HEK293 (cell line): Measurements from ENCODE around the gene ZBTB20.

Experiments
- CTCF ChIA-PET: fragments of 350-600 bp; formaldehyde crosslinking; extraction: SDS; loops from one replicate; lab custom pipeline; 2021; ENCODE audit warnings: antibody characterized with exemption; lab: Yijun Ruan, JAX
- POLR2A ChIA-PET: fragments of 300-600 bp; formaldehyde crosslinking; extraction: SDS; loops from one replicate; lab custom pipeline; 2020; ENCODE audit warnings: antibody characterized with exemption, inconsistent platforms; lab: Yijun Ruan, JAX
- H3K27ac ChIP-seq: fragments of 200-500 bp; sonication (Bioruptor generic); 2 replicates; pipeline ENCODE4 v1.5.1; 2014; ENCODE audit warnings: low read depth, low read length, control low read depth, inconsistent platforms; ENCODE audit errors: extremely low read depth
- H3K36me3 ChIP-seq, 2 experiments: fragments of 200-500 bp in 1 of 2; sonication (Bioruptor generic) in 1 of 2; 1 replicate in 1 of 2; 2 replicates in 1 of 2; pipeline ENCODE4 v1.5.1; 2014 to 2017; ENCODE audit warnings: inconsistent platforms in 2 of 2, low read length in 2 of 2; ENCODE audit not compliant: control insufficient read depth in 2 of 2, insufficient read depth in 1 of 2
- H3K4me1 ChIP-seq: fragments of 200-500 bp; sonication (Bioruptor generic); 2 replicates; pipeline ENCODE4 v1.5.1; 2014; ENCODE audit warnings: mild to moderate bottlenecking, low read length, inconsistent platforms; ENCODE audit not compliant: control insufficient read depth, insufficient read depth
- H3K4me3 ChIP-seq: 2 replicates; pipeline ENCODE4 v1.5.1; 2011; ENCODE audit warnings: low read depth, mild to moderate bottlenecking, control low read depth, low read length, moderate library complexity
- H3K9me3 ChIP-seq: fragments of 200-500 bp; sonication (Bioruptor generic); 2 replicates; pipeline ENCODE4 v1.5.1; 2014; ENCODE audit warnings: low read depth, low read length, inconsistent platforms; ENCODE audit not compliant: control insufficient read depth, insufficient read depth
- FEZF1 ChIP-seq: fragments of 450-650 bp; formaldehyde crosslinking; IDR thresholded peaks from 2 replicates; pipeline ENCODE4 v1.5.1; 2016; ENCODE audit warnings: missing biosample characterization, missing genetic modification characterization
- GLIS1 ChIP-seq: fragments of 450-650 bp; formaldehyde crosslinking; IDR thresholded peaks from 2 replicates; pipeline ENCODE4 v1.5.1; 2016; ENCODE audit warnings: missing biosample characterization, missing genetic modification characterization
- KLF10 ChIP-seq: fragments of 450-650 bp; IDR thresholded peaks from 2 replicates; pipeline ENCODE4 v1.5.1; 2018; ENCODE audit warnings: missing biosample characterization, mild to moderate bottlenecking, missing genetic modification characterization
- ZBTB8A ChIP-seq: fragments of 450-650 bp; formaldehyde crosslinking; IDR thresholded peaks from 2 replicates; pipeline ENCODE4 v1.5.1; 2016; ENCODE audit warnings: missing biosample characterization, missing genetic modification characterization
- ZFP3 ChIP-seq: fragments of 450-650 bp; formaldehyde crosslinking; IDR thresholded peaks from 2 replicates; pipeline ENCODE4 v1.5.1; 2016; ENCODE audit warnings: low read depth, missing biosample characterization, missing genetic modification characterization
- ZNF112 ChIP-seq: fragments of 450-650 bp; formaldehyde crosslinking; IDR thresholded peaks from 2 replicates; pipeline ENCODE4 v1.5.0; 2017; ENCODE audit warnings: missing biosample characterization, missing genetic modification characterization
- ZNF169 ChIP-seq: fragments of 450-650 bp; formaldehyde crosslinking; IDR thresholded peaks from 2 replicates; pipeline ENCODE4 v1.5.1; 2016; ENCODE audit warnings: missing biosample characterization, missing genetic modification characterization
- ZNF24 ChIP-seq: fragments of 450-650 bp; formaldehyde crosslinking; IDR thresholded peaks from 2 replicates; pipeline ENCODE4 v1.5.1; 2016; ENCODE audit warnings: missing biosample characterization, missing genetic modification characterization
- ZNF311 ChIP-seq: fragments of 450-650 bp; formaldehyde crosslinking; IDR thresholded peaks from 2 replicates; pipeline ENCODE4 v1.5.1; 2017; ENCODE audit warnings: missing biosample characterization, missing genetic modification characterization, borderline replicate concordance
- ZNF324 ChIP-seq: fragments of 450-650 bp; formaldehyde crosslinking; IDR thresholded peaks from 2 replicates; pipeline ENCODE4 v1.5.1; 2016; ENCODE audit warnings: missing biosample characterization, missing genetic modification characterization
- ZNF433 ChIP-seq: fragments of 450-650 bp; formaldehyde crosslinking; IDR thresholded peaks from 2 replicates; pipeline ENCODE4 v1.5.1; 2016; ENCODE audit warnings: missing biosample characterization, missing genetic modification characterization, low read depth
- ZNF473 ChIP-seq: fragments of 450-650 bp; formaldehyde crosslinking; IDR thresholded peaks from 2 replicates; pipeline ENCODE4 v1.5.1; 2017; ENCODE audit warnings: missing biosample characterization, missing genetic modification characterization
- ZNF510 ChIP-seq: fragments of 450-650 bp; formaldehyde crosslinking; IDR thresholded peaks from 2 replicates; pipeline ENCODE4 v1.5.1; 2018; ENCODE audit warnings: mild to moderate bottlenecking, missing genetic modification characterization, missing biosample characterization; ENCODE audit not compliant: insufficient replicate concordance
- ZNF555 ChIP-seq: fragments of 450-650 bp; formaldehyde crosslinking; conservative IDR thresholded peaks from 2 replicates; pipeline ENCODE4 v1.5.1; 2017; ENCODE audit warnings: missing biosample characterization, mild to moderate bottlenecking, missing genetic modification characterization, inconsistent platforms
- ZNF561 ChIP-seq: fragments of 450-650 bp; IDR thresholded peaks from 2 replicates; pipeline ENCODE4 v1.5.1; 2018; ENCODE audit warnings: missing biosample characterization, missing genetic modification characterization, borderline replicate concordance
- ZNF600 ChIP-seq: fragments of 450-650 bp; formaldehyde crosslinking; IDR thresholded peaks from 2 replicates; pipeline ENCODE4 v1.5.1; 2016; ENCODE audit warnings: missing biosample characterization, missing genetic modification characterization
- ZNF623 ChIP-seq: fragments of 450-650 bp; formaldehyde crosslinking; IDR thresholded peaks from 2 replicates; pipeline ENCODE4 v1.5.1; 2016; ENCODE audit warnings: missing biosample characterization, missing genetic modification characterization
- ZNF660 ChIP-seq: fragments of 450-650 bp; IDR thresholded peaks from 2 replicates; pipeline ENCODE4 v1.5.1; 2018; ENCODE audit warnings: missing biosample characterization, mild to moderate bottlenecking, missing genetic modification characterization
- ZNF830 ChIP-seq: fragments of 450-650 bp; IDR thresholded peaks from 2 replicates; pipeline ENCODE4 v1.5.0; 2018; ENCODE audit warnings: missing biosample characterization, missing genetic modification characterization, low read depth, mild to moderate bottlenecking, moderate library complexity
- ZSCAN23 ChIP-seq: fragments of 450-650 bp; formaldehyde crosslinking; IDR thresholded peaks from 2 replicates; pipeline ENCODE4 v1.5.1; 2016; ENCODE audit warnings: missing biosample characterization, missing genetic modification characterization
- TF ChIP-seq, protein P1 (sequence below): fragments of 450-650 bp; IDR thresholded peaks from 2 replicates; pipeline ENCODE4 v1.5.1; 2018; ENCODE audit warnings: missing biosample characterization, mild to moderate bottlenecking, missing genetic modification characterization
- TF ChIP-seq, protein P2 (sequence below): fragments of 450-650 bp; formaldehyde crosslinking; IDR thresholded peaks from 2 replicates; pipeline ENCODE4; 2016; ENCODE audit warnings: missing biosample characterization, missing genetic modification characterization
- TF ChIP-seq, protein P3 (sequence below): fragments of 450-650 bp; formaldehyde crosslinking; IDR thresholded peaks from 2 replicates; pipeline ENCODE4 v1.5.1; 2016; ENCODE audit warnings: missing biosample characterization, missing genetic modification characterization
- TF ChIP-seq, protein P4 (sequence below): fragments of 450-650 bp; formaldehyde crosslinking; IDR thresholded peaks from 2 replicates; pipeline ENCODE4 v1.5.1; 2016; ENCODE audit warnings: missing biosample characterization, missing genetic modification characterization
- TF ChIP-seq, protein P5 (sequence below): fragments of 450-650 bp; formaldehyde crosslinking; IDR thresholded peaks from 2 replicates; pipeline ENCODE4 v1.5.1; 2017; ENCODE audit warnings: missing biosample characterization, missing genetic modification characterization

The ZBTB20 gene

DNA sequence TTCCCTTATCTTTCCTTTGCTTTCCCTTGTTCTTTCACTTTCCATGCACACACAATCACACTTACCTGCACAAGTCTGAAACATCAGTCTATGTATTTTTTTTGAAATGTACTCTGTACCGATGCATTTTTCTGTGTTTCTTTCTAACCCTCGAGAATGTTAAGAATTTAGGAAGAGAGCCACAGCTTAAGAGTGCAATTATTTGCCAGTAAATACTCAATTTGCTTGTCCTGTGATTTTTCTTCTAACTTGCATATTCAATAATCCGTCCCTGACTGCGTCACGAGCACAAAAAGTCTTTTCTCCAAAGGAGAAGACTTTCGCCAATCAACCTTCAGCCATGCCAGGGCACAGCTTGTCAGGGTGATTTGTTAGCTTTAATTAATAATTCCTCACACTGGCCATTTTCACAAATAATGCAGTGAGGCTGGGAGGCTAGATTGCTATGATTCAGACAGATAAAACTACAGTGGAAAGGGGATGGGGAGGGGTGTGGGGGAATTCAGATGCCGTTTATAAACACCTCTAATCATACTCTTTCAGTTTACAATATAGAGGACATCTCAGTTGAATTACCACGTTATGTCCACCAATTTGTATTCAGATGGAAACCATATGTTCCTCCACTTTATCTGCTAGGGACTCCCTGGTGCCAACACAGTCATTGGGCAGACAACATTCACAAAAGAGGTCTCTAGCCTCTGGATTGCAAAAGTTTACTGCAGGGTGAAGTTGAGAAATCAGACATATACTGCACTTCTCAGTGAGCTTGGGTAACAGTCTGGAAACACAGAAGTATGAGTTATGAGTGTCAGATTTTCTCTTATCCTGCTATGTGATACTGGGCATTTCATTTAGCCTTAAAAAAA, 388.0 kb downstream of the ZBTB20 start:
- Histone ChIP-seq H3K4me3 (no peak overlapping the region), H3K36me3 (no peaks in the 10 kb centered on the region), H3K27ac (no peak overlapping the region), H3K4me1 (no peaks in the 10 kb centered on the region), H3K9me3 (no peaks in the 10 kb centered on the region)
- ChIA-PET CTCF (interaction anchor here (0.7 kb wide), 1 partner anchor 11 kb away, joined by 3 read pairs; no protein-coding TSS in a partner anchor), POLR2A (no interaction called here)
- TF ChIP-seq, protein P1, sequence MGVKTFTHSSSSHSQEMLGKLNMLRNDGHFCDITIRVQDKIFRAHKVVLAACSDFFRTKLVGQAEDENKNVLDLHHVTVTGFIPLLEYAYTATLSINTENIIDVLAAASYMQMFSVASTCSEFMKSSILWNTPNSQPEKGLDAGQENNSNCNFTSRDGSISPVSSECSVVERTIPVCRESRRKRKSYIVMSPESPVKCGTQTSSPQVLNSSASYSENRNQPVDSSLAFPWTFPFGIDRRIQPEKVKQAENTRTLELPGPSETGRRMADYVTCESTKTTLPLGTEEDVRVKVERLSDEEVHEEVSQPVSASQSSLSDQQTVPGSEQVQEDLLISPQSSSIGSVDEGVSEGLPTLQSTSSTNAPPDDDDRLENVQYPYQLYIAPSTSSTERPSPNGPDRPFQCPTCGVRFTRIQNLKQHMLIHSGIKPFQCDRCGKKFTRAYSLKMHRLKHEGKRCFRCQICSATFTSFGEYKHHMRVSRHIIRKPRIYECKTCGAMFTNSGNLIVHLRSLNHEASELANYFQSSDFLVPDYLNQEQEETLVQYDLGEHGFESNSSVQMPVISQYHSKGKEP (tag by site-specific recombination): no peak
- TF ChIP-seq KLF10 (no peak), ZNF561 (tag by site-specific recombination) (no peak), GLIS1 (tag by site-specific recombination) (no peak), ZNF600 (tag by site-specific recombination) (no peak), ZNF555 (no peak), ZFP3 (tag by site-specific recombination) (no peak)
- TF ChIP-seq, protein P2, sequence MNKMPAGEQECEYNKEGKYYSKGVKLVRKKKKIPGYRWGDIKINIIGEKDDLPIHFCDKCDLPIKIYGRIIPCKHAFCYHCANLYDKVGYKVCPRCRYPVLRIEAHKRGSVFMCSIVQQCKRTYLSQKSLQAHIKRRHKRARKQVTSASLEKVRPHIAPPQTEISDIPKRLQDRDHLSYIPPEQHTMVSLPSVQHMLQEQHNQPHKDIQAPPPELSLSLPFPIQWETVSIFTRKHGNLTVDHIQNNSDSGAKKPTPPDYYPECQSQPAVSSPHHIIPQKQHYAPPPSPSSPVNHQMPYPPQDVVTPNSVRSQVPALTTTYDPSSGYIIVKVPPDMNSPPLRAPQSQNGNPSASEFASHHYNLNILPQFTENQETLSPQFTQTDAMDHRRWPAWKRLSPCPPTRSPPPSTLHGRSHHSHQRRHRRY: no peak
- TF ChIP-seq, protein P3, sequence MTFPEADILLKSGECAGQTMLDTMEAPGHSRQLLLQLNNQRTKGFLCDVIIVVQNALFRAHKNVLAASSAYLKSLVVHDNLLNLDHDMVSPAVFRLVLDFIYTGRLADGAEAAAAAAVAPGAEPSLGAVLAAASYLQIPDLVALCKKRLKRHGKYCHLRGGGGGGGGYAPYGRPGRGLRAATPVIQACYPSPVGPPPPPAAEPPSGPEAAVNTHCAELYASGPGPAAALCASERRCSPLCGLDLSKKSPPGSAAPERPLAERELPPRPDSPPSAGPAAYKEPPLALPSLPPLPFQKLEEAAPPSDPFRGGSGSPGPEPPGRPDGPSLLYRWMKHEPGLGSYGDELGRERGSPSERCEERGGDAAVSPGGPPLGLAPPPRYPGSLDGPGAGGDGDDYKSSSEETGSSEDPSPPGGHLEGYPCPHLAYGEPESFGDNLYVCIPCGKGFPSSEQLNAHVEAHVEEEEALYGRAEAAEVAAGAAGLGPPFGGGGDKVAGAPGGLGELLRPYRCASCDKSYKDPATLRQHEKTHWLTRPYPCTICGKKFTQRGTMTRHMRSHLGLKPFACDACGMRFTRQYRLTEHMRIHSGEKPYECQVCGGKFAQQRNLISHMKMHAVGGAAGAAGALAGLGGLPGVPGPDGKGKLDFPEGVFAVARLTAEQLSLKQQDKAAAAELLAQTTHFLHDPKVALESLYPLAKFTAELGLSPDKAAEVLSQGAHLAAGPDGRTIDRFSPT (tag by site-specific recombination): no peak

DNA sequence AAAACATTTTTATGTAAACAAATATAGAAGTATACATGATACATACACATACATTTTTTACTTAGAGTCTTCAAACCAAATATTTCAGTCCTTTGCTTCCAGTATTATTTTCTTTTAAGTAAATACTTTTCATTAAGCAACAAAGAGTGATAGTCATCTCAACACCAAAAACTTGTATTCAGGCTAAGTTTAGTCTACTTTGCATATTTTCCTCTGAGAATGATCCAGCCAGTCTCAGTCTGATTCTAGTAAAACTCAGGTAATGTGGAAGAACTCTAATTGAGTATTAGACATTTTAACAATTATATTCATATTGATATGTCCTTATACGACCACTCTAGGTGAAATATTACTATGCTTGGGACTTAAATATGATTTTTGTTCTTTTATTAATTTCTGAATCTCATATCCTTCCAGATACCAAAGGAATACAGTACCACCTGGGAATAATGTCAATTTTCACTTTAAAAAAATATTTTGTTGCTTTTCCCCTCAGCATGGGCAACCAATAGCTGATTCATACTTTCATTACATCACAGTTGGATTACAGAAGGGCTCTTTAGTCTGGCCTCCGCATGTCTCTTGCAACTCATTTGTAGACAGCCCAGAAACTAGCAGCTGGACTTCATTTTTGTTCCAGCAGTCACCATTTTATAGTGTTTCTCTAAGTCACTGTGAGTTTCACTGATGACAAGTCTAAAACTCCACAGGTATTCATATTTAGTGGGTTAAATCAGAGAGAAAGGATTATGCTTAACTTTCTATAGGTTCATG, 390.4 kb downstream of the ZBTB20 start:
- Histone ChIP-seq H3K9me3 (no peaks in the 10 kb centered on the region), H3K4me1 (no peaks in the 10 kb centered on the region), H3K4me3 (no peak overlapping the region), H3K27ac (no peak overlapping the region), H3K36me3 (no peaks in the 10 kb centered on the region)
- CTCF ChIA-PET: interaction anchor here (0.7 kb wide), 1 partner anchor 439 kb away, joined by 3 read pairs; no protein-coding TSS in a partner anchor
- POLR2A ChIA-PET: no interaction called here
- TF ChIP-seq ZNF24 (tag by site-specific recombination): no peak
- no peak for TF ChIP-seq ZSCAN23
- TF ChIP-seq, protein P4, sequence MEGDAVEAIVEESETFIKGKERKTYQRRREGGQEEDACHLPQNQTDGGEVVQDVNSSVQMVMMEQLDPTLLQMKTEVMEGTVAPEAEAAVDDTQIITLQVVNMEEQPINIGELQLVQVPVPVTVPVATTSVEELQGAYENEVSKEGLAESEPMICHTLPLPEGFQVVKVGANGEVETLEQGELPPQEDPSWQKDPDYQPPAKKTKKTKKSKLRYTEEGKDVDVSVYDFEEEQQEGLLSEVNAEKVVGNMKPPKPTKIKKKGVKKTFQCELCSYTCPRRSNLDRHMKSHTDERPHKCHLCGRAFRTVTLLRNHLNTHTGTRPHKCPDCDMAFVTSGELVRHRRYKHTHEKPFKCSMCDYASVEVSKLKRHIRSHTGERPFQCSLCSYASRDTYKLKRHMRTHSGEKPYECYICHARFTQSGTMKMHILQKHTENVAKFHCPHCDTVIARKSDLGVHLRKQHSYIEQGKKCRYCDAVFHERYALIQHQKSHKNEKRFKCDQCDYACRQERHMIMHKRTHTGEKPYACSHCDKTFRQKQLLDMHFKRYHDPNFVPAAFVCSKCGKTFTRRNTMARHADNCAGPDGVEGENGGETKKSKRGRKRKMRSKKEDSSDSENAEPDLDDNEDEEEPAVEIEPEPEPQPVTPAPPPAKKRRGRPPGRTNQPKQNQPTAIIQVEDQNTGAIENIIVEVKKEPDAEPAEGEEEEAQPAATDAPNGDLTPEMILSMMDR: no peak
- no peak for TF ChIP-seq ZBTB8A
- TF ChIP-seq, protein P5, sequence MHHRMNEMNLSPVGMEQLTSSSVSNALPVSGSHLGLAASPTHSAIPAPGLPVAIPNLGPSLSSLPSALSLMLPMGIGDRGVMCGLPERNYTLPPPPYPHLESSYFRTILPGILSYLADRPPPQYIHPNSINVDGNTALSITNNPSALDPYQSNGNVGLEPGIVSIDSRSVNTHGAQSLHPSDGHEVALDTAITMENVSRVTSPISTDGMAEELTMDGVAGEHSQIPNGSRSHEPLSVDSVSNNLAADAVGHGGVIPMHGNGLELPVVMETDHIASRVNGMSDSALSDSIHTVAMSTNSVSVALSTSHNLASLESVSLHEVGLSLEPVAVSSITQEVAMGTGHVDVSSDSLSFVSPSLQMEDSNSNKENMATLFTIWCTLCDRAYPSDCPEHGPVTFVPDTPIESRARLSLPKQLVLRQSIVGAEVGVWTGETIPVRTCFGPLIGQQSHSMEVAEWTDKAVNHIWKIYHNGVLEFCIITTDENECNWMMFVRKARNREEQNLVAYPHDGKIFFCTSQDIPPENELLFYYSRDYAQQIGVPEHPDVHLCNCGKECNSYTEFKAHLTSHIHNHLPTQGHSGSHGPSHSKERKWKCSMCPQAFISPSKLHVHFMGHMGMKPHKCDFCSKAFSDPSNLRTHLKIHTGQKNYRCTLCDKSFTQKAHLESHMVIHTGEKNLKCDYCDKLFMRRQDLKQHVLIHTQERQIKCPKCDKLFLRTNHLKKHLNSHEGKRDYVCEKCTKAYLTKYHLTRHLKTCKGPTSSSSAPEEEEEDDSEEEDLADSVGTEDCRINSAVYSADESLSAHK: no peak
- TF ChIP-seq ZNF311 (tag by site-specific recombination): no peak
- TF ChIP-seq ZNF830: no peak
- no peak for TF ChIP-seq ZNF433 (tag by site-specific recombination)
- no peak for TF ChIP-seq ZNF112 (tag by site-specific recombination)
- TF ChIP-seq ZNF169 (tag by site-specific recombination): no peak
- TF ChIP-seq ZNF623 (tag by site-specific recombination): no peak
- TF ChIP-seq ZNF660 (tag by site-specific recombination): no peak
- no peak for TF ChIP-seq ZNF510
- no peak for TF ChIP-seq ZNF473 (tag by site-specific recombination)
- TF ChIP-seq FEZF1 (tag by site-specific recombination): no peak
- TF ChIP-seq ZNF324: no peak
